ENCODE data around the gene CLDN24.

Gene CLDN24

GRCh38 chr4:183287677-183288076 lies 34.5 kb downstream of the CLDN24 start:
- Histone ChIP-seq H3K36me3 (ENCODE audit: control insufficient read depth in 1 of 2, insufficient read depth in 2 of 2, low read depth in 1 of 2, low read length in 2 of 2) (peaks cover 29 to 79% of the 10 kb centered on the region in 2 experiments), H2BK5ac (ENCODE audit: low read depth, low read length, poor library complexity, severe bottlenecking) (peak overlapping the region; percentile 60), H3K14ac (ENCODE audit: low read length in 2 of 2) (no peak overlapping the region), H4K8ac (ENCODE audit: low read length) (no peak overlapping the region), H2BK15ac (ENCODE audit: low read depth, poor library complexity, severe bottlenecking) (no peak overlapping the region), H3K4me3 (ENCODE audit: insufficient read depth in 1 of 2, low read depth in 1 of 2, low read length in 2 of 2) (no peak overlapping the region), H3K27me3 (ENCODE audit: control insufficient read depth in 1 of 2, insufficient read depth in 1 of 2, low read length in 2 of 2) (no peaks in the 10 kb centered on the region), H3K4me1 (ENCODE audit: control insufficient read depth, insufficient read depth, low read depth, low read length) (peaks cover 22% of the 10 kb centered on the region), H2AFZ (ENCODE audit: low read depth, low read length) (no peak overlapping the region), H2BK120ac (ENCODE audit: low read depth, low read length) (no peak overlapping the region), H4K91ac (ENCODE audit: low read length) (no peak overlapping the region), H3K9ac (ENCODE audit: low read length) (no peak overlapping the region), H3K9me3 (ENCODE audit: control insufficient read depth, low read length) (no peaks in the 10 kb centered on the region), H3K4me2 (ENCODE audit: low read length, poor library complexity, severe bottlenecking) (peak overlapping the region; percentile 36), H3K23ac (ENCODE audit: low read length in 2 of 2) (no peak overlapping the region), H3K79me1 (replicated peaks; ENCODE audit: low read length, poor library complexity, severe bottlenecking) (peaks cover 17% of the 10 kb centered on the region), H2AK5ac (ENCODE audit: low read length, severe bottlenecking) (peak overlapping the region; percentile 90), H3K27ac (ENCODE audit: low read length, poor library complexity, severe bottlenecking) (peak overlapping the region; percentile 78), H2BK12ac (ENCODE audit: low read length in 2 of 2) (peak overlapping the region in 1 of 2 experiments; percentile 42), H3K4ac (ENCODE audit: low read depth in 1 of 2, low read length in 2 of 2) (no peak overlapping the region), H3K18ac (ENCODE audit: low read depth in 1 of 2, low read length in 2 of 2) (no peak overlapping the region)
- DNase-seq: no peak
- WGBS: 98% methylated on average over 4 of the region's 6 CpGs

- no peaks in the 10 kb centered on the region for H3K27me3 ChIP-seq (ENCODE audit: control insufficient read depth in 1 of 2, insufficient read depth in 1 of 2, low read length in 2 of 2)
- H3K4me2 ChIP-seq (ENCODE audit: low read length, poor library complexity, severe bottlenecking): no peak overlapping the region
- H3K9ac ChIP-seq (ENCODE audit: low read length): no peak overlapping the region
Observed at GRCh38 chr4:183287309-183287659, 34.9 kb downstream of the CLDN24 start.

GRCh38 chr4:183286590-183287308 lies 35.5 kb downstream of the CLDN24 start:
- H2BK15ac ChIP-seq (ENCODE audit: low read depth, poor library complexity, severe bottlenecking): no peak overlapping the region
- H2AFZ ChIP-seq (ENCODE audit: low read depth, low read length): no peak overlapping the region
- H3K4me1 ChIP-seq (ENCODE audit: control insufficient read depth, insufficient read depth, low read depth, low read length): peaks cover 22% of the 10 kb centered on the region
- no peak overlapping the region for H4K91ac ChIP-seq (ENCODE audit: low read length)
- no peak overlapping the region for H4K8ac ChIP-seq (ENCODE audit: low read length)
- H3K4me3 ChIP-seq (ENCODE audit: insufficient read depth in 1 of 2, low read depth in 1 of 2, low read length in 2 of 2): no peak overlapping the region
- H2BK5ac ChIP-seq (ENCODE audit: low read depth, low read length, poor library complexity, severe bottlenecking): peak overlapping the region; percentile 32
- peak overlapping the region in 1 of 2 experiments; percentile 41 for H3K18ac ChIP-seq (ENCODE audit: low read depth in 1 of 2, low read length in 2 of 2)
- peak overlapping the region; percentile 83 for H3K27ac ChIP-seq (ENCODE audit: low read length, poor library complexity, severe bottlenecking)
- H3K4ac ChIP-seq (ENCODE audit: low read depth in 1 of 2, low read length in 2 of 2): no peak overlapping the region
- WGBS: 99% methylated on average over 11 of the region's 11 CpGs
- no peaks in the 10 kb centered on the region for H3K9me3 ChIP-seq (ENCODE audit: control insufficient read depth, low read length)
- no peak overlapping the region for H3K4me2 ChIP-seq (ENCODE audit: low read length, poor library complexity, severe bottlenecking)
- no peak overlapping the region for H2BK12ac ChIP-seq (ENCODE audit: low read length in 2 of 2)
- H3K9ac ChIP-seq (ENCODE audit: low read length): no peak overlapping the region
- H3K14ac ChIP-seq (ENCODE audit: low read length in 2 of 2): no peak overlapping the region
- DNase-seq: no peak
- no peaks in the 10 kb centered on the region for H3K27me3 ChIP-seq (ENCODE audit: control insufficient read depth in 1 of 2, insufficient read depth in 1 of 2, low read length in 2 of 2)
- peaks cover 17% of the 10 kb centered on the region for H3K79me1 ChIP-seq (replicated peaks; ENCODE audit: low read length, poor library complexity, severe bottlenecking)
- H3K23ac ChIP-seq (ENCODE audit: low read length in 2 of 2): peak overlapping the region in 1 of 2 experiments; percentile 32
- H2BK120ac ChIP-seq (ENCODE audit: low read depth, low read length): no peak overlapping the region
- H2AK5ac ChIP-seq (ENCODE audit: low read length, severe bottlenecking): peak overlapping the region; percentile 85
- H3K36me3 ChIP-seq (ENCODE audit: control insufficient read depth in 1 of 2, insufficient read depth in 2 of 2, low read depth in 1 of 2, low read length in 2 of 2): peaks cover 29 to 88% of the 10 kb centered on the region in 2 experiments

More at GRCh38 chr4:183287309-183287659, 34.9 kb downstream of the CLDN24 start:
- Histone ChIP-seq H3K23ac (ENCODE audit: low read length in 2 of 2) (no peak overlapping the region), H2BK5ac (ENCODE audit: low read depth, low read length, poor library complexity, severe bottlenecking) (no peak overlapping the region), H4K8ac (ENCODE audit: low read length) (no peak overlapping the region), H3K18ac (ENCODE audit: low read depth in 1 of 2, low read length in 2 of 2) (no peak overlapping the region), H2BK12ac (ENCODE audit: low read length in 2 of 2) (no peak overlapping the region), H3K4ac (ENCODE audit: low read depth in 1 of 2, low read length in 2 of 2) (no peak overlapping the region), H2BK120ac (ENCODE audit: low read depth, low read length) (no peak overlapping the region), H4K91ac (ENCODE audit: low read length) (no peak overlapping the region), H3K36me3 (ENCODE audit: control insufficient read depth in 1 of 2, insufficient read depth in 2 of 2, low read depth in 1 of 2, low read length in 2 of 2) (peaks cover 29 to 83% of the 10 kb centered on the region in 2 experiments), H2AK5ac (ENCODE audit: low read length, severe bottlenecking) (no peak overlapping the region), H3K27ac (ENCODE audit: low read length, poor library complexity, severe bottlenecking) (peak overlapping the region; percentile 78), H2BK15ac (ENCODE audit: low read depth, poor library complexity, severe bottlenecking) (no peak overlapping the region), H3K14ac (ENCODE audit: low read length in 2 of 2) (no peak overlapping the region), H3K79me1 (replicated peaks; ENCODE audit: low read length, poor library complexity, severe bottlenecking) (peaks cover 19% of the 10 kb centered on the region), H3K4me3 (ENCODE audit: insufficient read depth in 1 of 2, low read depth in 1 of 2, low read length in 2 of 2) (no peak overlapping the region), H3K4me1 (ENCODE audit: control insufficient read depth, insufficient read depth, low read depth, low read length) (peaks cover 22% of the 10 kb centered on the region), H2AFZ (ENCODE audit: low read depth, low read length) (no peak overlapping the region), H3K9me3 (ENCODE audit: control insufficient read depth, low read length) (no peaks in the 10 kb centered on the region)
- WGBS: 91% methylated on average over 2 of the region's 2 CpGs
- no peak for DNase-seq

- Histone ChIP-seq H2BK12ac (ENCODE audit: low read length in 2 of 2) (peak overlapping the region in 1 of 2 experiments; percentile 92), H3K9me3 (ENCODE audit: control insufficient read depth, low read length) (no peaks in the 10 kb centered on the region), H4K8ac (ENCODE audit: low read length) (no peak overlapping the region), H3K14ac (ENCODE audit: low read length in 2 of 2) (no peak overlapping the region), H2BK120ac (ENCODE audit: low read depth, low read length) (no peak overlapping the region), H3K79me1 (replicated peaks; ENCODE audit: low read length, poor library complexity, severe bottlenecking) (peaks cover 14% of the 10 kb centered on the region), H3K36me3 (ENCODE audit: control insufficient read depth in 1 of 2, insufficient read depth in 2 of 2, low read depth in 1 of 2, low read length in 2 of 2) (peaks cover 26 to 89% of the 10 kb centered on the region in 2 experiments), H4K91ac (ENCODE audit: low read length) (no peak overlapping the region), H3K4me1 (ENCODE audit: control insufficient read depth, insufficient read depth, low read depth, low read length) (peaks cover 22% of the 10 kb centered on the region), H3K18ac (ENCODE audit: low read depth in 1 of 2, low read length in 2 of 2) (no peak overlapping the region), H3K23ac (ENCODE audit: low read length in 2 of 2) (no peak overlapping the region), H2AFZ (ENCODE audit: low read depth, low read length) (no peak overlapping the region), H3K4me3 (ENCODE audit: insufficient read depth in 1 of 2, low read depth in 1 of 2, low read length in 2 of 2) (no peak overlapping the region), H3K27me3 (ENCODE audit: control insufficient read depth in 1 of 2, insufficient read depth in 1 of 2, low read length in 2 of 2) (no peaks in the 10 kb centered on the region), H3K4me2 (ENCODE audit: low read length, poor library complexity, severe bottlenecking) (no peak overlapping the region), H2AK5ac (ENCODE audit: low read length, severe bottlenecking) (no peak overlapping the region), H2BK15ac (ENCODE audit: low read depth, poor library complexity, severe bottlenecking) (no peak overlapping the region), H2BK5ac (ENCODE audit: low read depth, low read length, poor library complexity, severe bottlenecking) (no peak overlapping the region), H3K9ac (ENCODE audit: low read length) (no peak overlapping the region), H3K4ac (ENCODE audit: low read depth in 1 of 2, low read length in 2 of 2) (no peak overlapping the region), H3K27ac (ENCODE audit: low read length, poor library complexity, severe bottlenecking) (no peak overlapping the region)
- no peak for DNase-seq
- 99% methylated on average over 7 of the region's 7 CpGs for WGBS
Observed at GRCh38 chr4:183285886-183286285, 36.3 kb downstream of the CLDN24 start.
